ENCODE results near the gene HIP1R. TPM values are rescaled to one million over a fixed set of nuclear protein-coding genes. Genes with fewer than 3 reads are reported as not detected.
A peak's percentile ranks its signal among the peaks of the same experiment; 100 is the strongest.

HIP1R gene
- polyA plus RNA-seq, 3 donors, result 0.09 to 0.60 TPM; not detected in 1

DNA sequence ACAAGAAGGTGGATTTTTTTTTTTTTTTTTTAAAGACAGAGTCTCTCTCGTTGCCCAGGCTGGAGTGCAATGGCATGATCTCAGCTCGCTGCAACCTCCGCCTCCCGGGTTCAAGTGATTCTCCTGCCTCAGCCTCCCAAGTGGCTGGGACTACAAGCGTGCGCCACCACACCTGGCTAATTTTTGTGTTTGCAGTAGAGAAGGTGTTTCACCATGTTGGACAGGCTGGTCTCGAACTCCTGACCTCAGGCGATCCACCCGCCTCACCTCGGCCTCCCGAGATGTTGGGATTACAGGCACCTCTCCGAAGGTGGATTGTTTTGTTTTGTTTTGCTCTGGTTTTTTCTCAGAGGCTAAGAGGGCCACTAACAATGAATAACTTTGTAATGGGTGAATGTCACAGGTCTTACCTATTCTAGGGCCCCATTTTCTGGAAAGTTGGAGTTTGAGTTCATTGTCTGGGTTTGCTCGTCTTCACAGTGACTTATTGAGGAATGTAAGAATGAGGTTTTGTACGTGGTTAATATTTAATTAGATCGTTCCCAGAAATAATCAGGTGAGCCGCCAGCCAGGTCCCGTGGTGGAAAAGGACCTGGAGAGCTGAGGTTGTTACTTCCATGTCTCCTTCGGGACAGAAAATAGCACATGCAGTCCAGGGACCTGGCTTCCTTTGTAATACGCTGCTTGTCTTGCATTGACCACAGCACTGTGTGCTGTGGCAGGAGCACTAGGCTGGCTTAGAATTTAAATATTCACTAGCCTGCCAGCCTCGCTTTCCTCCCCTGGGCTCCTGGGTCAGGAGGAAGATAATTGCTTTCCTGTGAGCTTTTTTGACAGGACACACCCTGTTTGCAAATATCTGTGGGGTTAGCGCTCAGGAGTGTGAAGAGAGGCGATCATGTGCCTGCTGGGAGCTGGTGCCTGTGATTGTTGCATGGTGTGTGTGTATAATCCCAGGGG is 2.3 kb downstream of the HIP1R start:
- intact Hi-C loops (cut with micrococcal nuclease), result no loop called here
- Histone ChIP-seq H2AFZ (ENCODE audit: insufficient read depth, low read depth, low read length, poor library complexity, severe bottlenecking) (no peak overlapping the region), H3K4me2 (replicated peaks; ENCODE audit: extremely low read depth, low read length, poor library complexity, severe bottlenecking) (peak overlapping the region; percentile 90), H3K4me3 (replicated peaks in 1 of 3; ENCODE audit: low read depth in 2 of 3, low read length in 3 of 3) (no peak overlapping the region), H3K9ac (ENCODE audit: insufficient read depth, low read length, poor library complexity, severe bottlenecking) (no peak overlapping the region), H4K20me1 (ENCODE audit: insufficient read depth, low read length) (no peaks in the 10 kb centered on the region), H3K4me1 (ENCODE audit: control insufficient read depth in 1 of 2, insufficient read depth in 2 of 2, low read length in 2 of 2) (peaks cover 20 to 23% of the 10 kb centered on the region in 2 donors), H3K36me3 (replicated peaks in 1 of 2; ENCODE audit: control insufficient read depth in 1 of 2, insufficient read depth in 2 of 2, low read length in 2 of 2) (no peaks in the 10 kb centered on the region), H3K9me3 (replicated peaks in 1 of 2; ENCODE audit: control insufficient read depth in 1 of 2, insufficient read depth in 1 of 2, low read length in 2 of 2) (no peaks in the 10 kb centered on the region), H3K79me2 (ENCODE audit: insufficient read depth, low read length) (no peaks in the 10 kb centered on the region), H3K27ac (ENCODE audit: low read depth in 1 of 2, low read length in 2 of 2) (no peak overlapping the region), H3K27me3 (ENCODE audit: control insufficient read depth in 2 of 2, insufficient read depth in 2 of 2, low read length in 2 of 2) (peaks cover 36 to 48% of the 10 kb centered on the region in 2 donors)
- no peak for TF ChIP-seq CTCF (IDR thresholded peaks at IDR 0.05)
- peaks cover 49 to 71% (median 51%) of the 10 kb centered on the region in 3 donors for H3K27me3 Mint-ChIP-seq (ENCODE audit: low read depth in 3 of 3)
- peak overlapping the region in 1 of 7 donors; percentile 7 for H3K27ac Mint-ChIP-seq
- peaks cover 0 to 15% (median 5%) of the 10 kb centered on the region in 7 donors for H3K9me3 Mint-ChIP-seq
- H3K4me3 Mint-ChIP-seq, result peak overlapping the region in 1 of 2 donors; percentile 94
- H3K4me1 Mint-ChIP-seq, result peaks cover 25% of the 10 kb centered on the region
- 93% methylated on average over 14 of the region's 22 CpGs for WGBS (ENCODE audit: insufficient coverage)
- no peak for DNase-seq
- H3K36me3 Mint-ChIP-seq, result peaks cover 7 to 9% of the 10 kb centered on the region in 2 donors

DNA sequence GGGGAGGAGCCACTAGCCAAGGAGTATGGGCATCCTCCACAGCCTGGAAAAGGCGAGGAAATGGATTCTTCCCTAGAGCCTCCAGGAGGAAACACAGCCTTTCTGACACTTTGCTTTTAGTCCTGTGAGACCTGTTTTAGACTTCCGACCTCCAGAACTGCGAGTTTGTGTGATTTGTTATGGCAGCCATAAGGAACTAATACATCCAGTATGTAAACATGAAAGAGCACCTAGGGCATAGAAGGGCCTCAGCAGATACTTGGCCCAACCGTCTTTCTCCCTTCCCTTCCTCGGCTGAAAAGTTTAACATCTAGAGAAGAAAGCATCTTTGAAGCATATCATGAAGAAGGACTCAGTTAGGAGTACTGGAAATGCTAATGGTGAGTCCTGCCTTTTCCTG is 3.6 kb downstream of the HIP1R start:
- intact Hi-C loops (cut with micrococcal nuclease), result no loop called here

More for the DNA sequence above, 3.6 kb downstream of the HIP1R start:
- Histone ChIP-seq H3K27ac (ENCODE audit: low read depth in 1 of 2, low read length in 2 of 2) (no peak overlapping the region), H3K4me2 (replicated peaks; ENCODE audit: extremely low read depth, low read length, poor library complexity, severe bottlenecking) (no peak overlapping the region), H3K9ac (ENCODE audit: insufficient read depth, low read length, poor library complexity, severe bottlenecking) (no peak overlapping the region), H3K4me1 (ENCODE audit: control insufficient read depth in 1 of 2, insufficient read depth in 2 of 2, low read length in 2 of 2) (peaks cover 20 to 23% of the 10 kb centered on the region in 2 donors), H3K9me3 (replicated peaks in 1 of 2; ENCODE audit: control insufficient read depth in 1 of 2, insufficient read depth in 1 of 2, low read length in 2 of 2) (no peaks in the 10 kb centered on the region), H4K20me1 (ENCODE audit: insufficient read depth, low read length) (no peaks in the 10 kb centered on the region), H2AFZ (ENCODE audit: insufficient read depth, low read depth, low read length, poor library complexity, severe bottlenecking) (no peak overlapping the region), H3K27me3 (ENCODE audit: control insufficient read depth in 2 of 2, insufficient read depth in 2 of 2, low read length in 2 of 2) (peaks cover 34 to 42% of the 10 kb centered on the region in 2 donors), H3K79me2 (ENCODE audit: insufficient read depth, low read length) (no peaks in the 10 kb centered on the region), H3K36me3 (replicated peaks in 1 of 2; ENCODE audit: control insufficient read depth in 1 of 2, insufficient read depth in 2 of 2, low read length in 2 of 2) (no peaks in the 10 kb centered on the region), H3K4me3 (replicated peaks in 1 of 3; ENCODE audit: low read depth in 2 of 3, low read length in 3 of 3) (no peak overlapping the region)
- no peak for DNase-seq
- no peak for TF ChIP-seq CTCF (IDR thresholded peaks at IDR 0.05)
- peaks cover 7 to 9% of the 10 kb centered on the region in 2 donors for H3K36me3 Mint-ChIP-seq
- 100% methylated on average over 1 of the region's 5 CpGs for WGBS (ENCODE audit: insufficient coverage)
- peaks cover 25% of the 10 kb centered on the region for H3K4me1 Mint-ChIP-seq
- H3K4me3 Mint-ChIP-seq, result peak overlapping the region in 1 of 2 donors; percentile 68
- no peak overlapping the region for H3K27ac Mint-ChIP-seq
- peaks cover 42 to 63% (median 43%) of the 10 kb centered on the region in 3 donors for H3K27me3 Mint-ChIP-seq (ENCODE audit: low read depth in 3 of 3)
- H3K9me3 Mint-ChIP-seq, result peaks cover 0 to 15% (median 5%) of the 10 kb centered on the region in 7 donors

Measured in CD14-positive monocyte (primary cell).